Posterior vena cava (tissue), 2 donors: Measurements from ENCODE around the gene LHX3. TPM values are rescaled to one million over a fixed set of nuclear protein-coding genes. Genes with fewer than 3 reads are reported as not detected.

ENCODE experiments used
- DNase-seq: peaks from one replicate; pipeline ENCODE4 v3.0.0-alpha.2; 2020; ENCODE audit warnings: low spot score
- intact Hi-C, 2 donors: fragments of 100-400 bp; cut with DNase I; formaldehyde crosslinking; loops; one replicate each; pipeline versions ENCODE4 v1.14.1 to v1.14.2; 2022 to 2023
- total RNA-seq, 2 donors: library from RNA; stranded (reverse); fragmentation: NEBNext Ultra II Directional; extraction: Animal tissue kit (Norgen Biotek cat#: 25700); gene quantifications; one replicate each; pipeline ENCODE4 v1.2.1, GENCODE V29; 2021
- donor health status: DM: yes; HTN: yes; CAD: no.
- donor health status: DM: yes; HTN: yes; CAD: no.

The LHX3 gene
- total RNA-seq, 2 donors from 2014 or later, result not detected

GRCh38 chr9:136229096-136230065 is 24.5 kb upstream of the LHX3 start:
- intact Hi-C loops, result no loop called here
- no peak for DNase-seq

- no peak for DNase-seq
- intact Hi-C loops, result no loop called here
Measured at GRCh38 chr9:136228107-136228875, 23.4 kb upstream of the LHX3 start.

- intact Hi-C loops, result no loop called here
- DNase-seq, result no peak
Measured at GRCh38 chr9:136226680-136227407, 21.9 kb upstream of the LHX3 start.

GRCh38 chr9:136225748-136226679 is 21.1 kb upstream of the LHX3 start:
- DNase-seq, result no peak

GRCh38 chr9:136225366-136225747 is 20.4 kb upstream of the LHX3 start:
- no peak for DNase-seq
- intact Hi-C loops, result no loop called here

More at GRCh38 chr9:136225748-136226679, 21.1 kb upstream of the LHX3 start:
- intact Hi-C loops, result no loop called here

GRCh38 chr9:136223871-136224640 is 19.1 kb upstream of the LHX3 start:
- intact Hi-C loops, result no loop called here
- DNase-seq, result no peak

- intact Hi-C loops, result no loop called here
- no peak for DNase-seq
Measured at GRCh38 chr9:136222906-136223285, 18.0 kb upstream of the LHX3 start.

- no peak for DNase-seq
- intact Hi-C loops, result no loop called here
Measured at GRCh38 chr9:136222166-136222905, 17.4 kb upstream of the LHX3 start.

GRCh38 chr9:136220017-136220729 is 15.2 kb upstream of the LHX3 start:
- DNase-seq, result no peak
- intact Hi-C loops, result no loop called here

- no peak for DNase-seq
- intact Hi-C loops, result no loop called here
Measured at GRCh38 chr9:136219276-136219675, 14.3 kb upstream of the LHX3 start.

GRCh38 chr9:136218673-136219072 is 13.7 kb upstream of the LHX3 start:
- intact Hi-C loops, result no loop called here

GRCh38 chr9:136218271-136218670 is 13.3 kb upstream of the LHX3 start:
- intact Hi-C loops, result no loop called here
- no peak for DNase-seq

More at GRCh38 chr9:136218673-136219072, 13.7 kb upstream of the LHX3 start:
- DNase-seq, result no peak

GRCh38 chr9:136216541-136217244 is 11.8 kb upstream of the LHX3 start:
- intact Hi-C loops, result no loop called here
- no peak for DNase-seq

- no peak for DNase-seq
- intact Hi-C loops, result no loop called here
Measured at GRCh38 chr9:136213733-136214132, 8.8 kb upstream of the LHX3 start.

GRCh38 chr9:136212345-136212950 is 7.5 kb upstream of the LHX3 start:
- no peak for DNase-seq

More at GRCh38 chr9:136212345-136212950, 7.5 kb upstream of the LHX3 start:
- intact Hi-C loops, result no loop called here
